GM13976 (cell line): ENCODE measurements around the gene TAL1.
"Not testable (repeated sequence)": the region's sequence is repeated elsewhere in the genome, so short reads cannot be mapped to it uniquely, and the experiment has no call there.

Source experiments
- DNase-seq: peaks from one replicate; pipeline ENCODE4 v3.0.0; 2012; ENCODE audit warnings: low spot score
- in situ Hi-C: fragments of 300-500 bp; cut with MboI; formaldehyde crosslinking; loops from one replicate; pipeline ENCODE4 v1.12.0; 2022; ENCODE audit warnings: low sequenced_read_pairs, mixed read lengths, inconsistent platforms; ENCODE audit not compliant: unreplicated experiment
- TF ChIP-seq, protein P1 (sequence below): IDR thresholded peaks from 2 replicates; pipeline ENCODE4 v1.5.1; 2012; ENCODE audit warnings: borderline replicate concordance, mild to moderate bottlenecking; ENCODE audit not compliant: insufficient read depth; ENCODE audit errors: extremely low read depth, missing control alignments, control extremely low read depth

TAL1 gene

DNA sequence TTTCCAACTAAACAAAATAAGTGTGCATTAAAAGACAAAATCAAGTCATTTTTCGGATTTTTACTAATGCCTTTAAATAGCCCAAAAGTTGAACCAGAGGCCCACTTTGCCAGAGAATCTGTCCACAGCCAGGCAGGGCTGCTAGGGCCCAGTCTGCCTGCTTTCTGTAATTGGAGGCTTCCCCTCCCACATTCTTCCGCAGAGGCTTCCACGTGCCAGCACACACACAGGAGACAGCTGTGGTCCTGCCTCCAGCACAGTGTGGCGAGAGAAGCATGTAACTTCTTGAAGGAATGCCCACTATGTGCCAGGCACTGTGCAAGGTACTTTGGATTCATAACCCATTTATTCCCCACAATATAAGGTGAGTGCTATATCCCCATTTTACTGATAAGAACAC lies 30.8 kb downstream of the TAL1 start:
- in situ Hi-C loops: no loop called here
- no peak for DNase-seq
- TF ChIP-seq, protein P1, sequence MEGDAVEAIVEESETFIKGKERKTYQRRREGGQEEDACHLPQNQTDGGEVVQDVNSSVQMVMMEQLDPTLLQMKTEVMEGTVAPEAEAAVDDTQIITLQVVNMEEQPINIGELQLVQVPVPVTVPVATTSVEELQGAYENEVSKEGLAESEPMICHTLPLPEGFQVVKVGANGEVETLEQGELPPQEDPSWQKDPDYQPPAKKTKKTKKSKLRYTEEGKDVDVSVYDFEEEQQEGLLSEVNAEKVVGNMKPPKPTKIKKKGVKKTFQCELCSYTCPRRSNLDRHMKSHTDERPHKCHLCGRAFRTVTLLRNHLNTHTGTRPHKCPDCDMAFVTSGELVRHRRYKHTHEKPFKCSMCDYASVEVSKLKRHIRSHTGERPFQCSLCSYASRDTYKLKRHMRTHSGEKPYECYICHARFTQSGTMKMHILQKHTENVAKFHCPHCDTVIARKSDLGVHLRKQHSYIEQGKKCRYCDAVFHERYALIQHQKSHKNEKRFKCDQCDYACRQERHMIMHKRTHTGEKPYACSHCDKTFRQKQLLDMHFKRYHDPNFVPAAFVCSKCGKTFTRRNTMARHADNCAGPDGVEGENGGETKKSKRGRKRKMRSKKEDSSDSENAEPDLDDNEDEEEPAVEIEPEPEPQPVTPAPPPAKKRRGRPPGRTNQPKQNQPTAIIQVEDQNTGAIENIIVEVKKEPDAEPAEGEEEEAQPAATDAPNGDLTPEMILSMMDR: no peak

DNA sequence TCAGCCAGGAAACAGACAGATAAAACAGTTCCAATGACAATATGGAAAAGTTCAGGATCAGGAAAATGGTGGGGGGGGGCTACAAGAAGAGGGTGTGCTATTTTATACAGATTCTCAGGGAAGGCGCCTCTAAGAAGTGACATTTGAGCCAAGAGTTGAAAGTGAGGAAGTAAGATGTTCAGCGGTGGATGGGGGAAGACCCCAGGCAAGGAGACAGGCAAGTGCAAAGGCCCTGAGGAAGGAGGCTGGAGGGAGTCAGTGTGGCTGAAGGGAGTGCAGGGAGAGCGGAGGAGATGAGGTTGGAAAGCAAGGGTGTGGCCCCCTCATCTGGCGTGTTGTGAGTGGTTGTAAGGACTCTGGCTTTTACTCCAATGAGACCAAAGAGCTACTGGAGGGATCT lies 33.8 kb downstream of the TAL1 start:
- in situ Hi-C loops: loop anchor here (25.0 kb wide), 1 partner anchor 514 kb away; no protein-coding TSS in a partner anchor
- no peak for DNase-seq
- TF ChIP-seq, protein P1: no peak

DNA sequence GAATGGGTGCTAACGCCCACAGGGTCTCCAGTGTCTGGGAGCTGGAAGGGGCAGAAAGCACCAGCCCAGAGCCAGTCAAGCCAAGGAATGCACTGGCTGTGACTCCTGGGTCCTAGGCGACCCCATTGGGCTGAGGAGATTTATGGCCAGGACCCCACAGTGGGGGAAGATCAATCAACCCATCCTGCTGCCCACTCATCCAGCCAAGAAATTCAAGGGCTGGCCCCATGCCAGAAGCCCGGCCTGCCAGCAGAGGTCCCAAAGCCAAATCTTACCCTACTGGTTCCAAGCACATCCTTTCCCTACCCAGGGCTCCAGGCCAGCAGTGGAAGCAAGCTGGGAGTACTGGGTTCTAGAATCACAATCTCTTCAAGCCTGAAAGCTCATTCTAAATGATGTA lies 35.4 kb downstream of the TAL1 start:
- in situ Hi-C loops: loop anchor here (25.0 kb wide), 1 partner anchor 516 kb away; no protein-coding TSS in a partner anchor
- DNase-seq: no peak
- TF ChIP-seq, protein P1: no peak

GRCh38 chr1:47195981-47196380 lies 36.0 kb downstream of the TAL1 start:
- not testable (repeated sequence) for DNase-seq
- in situ Hi-C loops: loop anchor here (25.0 kb wide), 1 partner anchor 516 kb away; no protein-coding TSS in a partner anchor

DNA sequence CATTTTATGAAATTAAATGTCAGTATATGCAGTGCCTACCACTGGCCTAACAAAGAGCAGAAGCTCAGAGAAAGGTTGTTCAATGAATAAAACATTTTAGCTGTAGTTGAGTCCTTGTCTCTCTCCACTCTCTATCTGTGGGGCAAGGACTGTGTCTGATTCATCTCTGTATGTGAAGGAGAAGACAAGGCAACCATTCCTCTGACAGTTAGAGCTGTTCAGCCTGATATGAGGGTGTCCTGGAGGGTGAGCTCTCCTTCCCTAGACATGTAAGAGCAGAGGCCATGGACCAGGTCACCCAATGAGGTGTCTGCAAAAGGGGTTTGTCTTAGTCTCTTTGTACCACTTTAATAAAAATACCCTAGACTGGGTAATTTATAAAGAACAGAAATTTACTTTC lies 37.7 kb downstream of the TAL1 start:
- in situ Hi-C loops: loop anchor here (25.0 kb wide), 1 partner anchor 518 kb away; no protein-coding TSS in a partner anchor
- no peak for DNase-seq
- TF ChIP-seq, protein P1: no peak

DNA sequence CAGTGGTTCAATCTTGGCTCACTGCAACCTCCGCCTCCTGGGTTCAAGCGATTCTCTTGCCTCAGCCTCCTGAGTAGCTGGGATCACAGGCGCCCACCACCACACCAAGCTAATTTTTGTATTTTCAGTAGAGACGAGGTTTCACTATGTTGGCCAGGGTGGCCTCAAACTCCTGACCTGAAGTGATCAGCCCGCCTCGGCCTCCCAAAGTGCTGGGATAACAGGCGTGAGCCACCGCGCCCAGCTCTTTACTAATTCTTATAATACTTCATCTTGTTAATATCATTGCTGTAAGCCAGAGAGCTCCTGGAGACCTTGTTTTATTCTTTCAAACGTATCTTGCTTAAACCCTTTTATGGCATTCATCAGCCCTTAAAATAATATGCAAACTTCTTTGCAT lies 38.5 kb downstream of the TAL1 start:
- in situ Hi-C loops: loop anchor here (25.0 kb wide), 1 partner anchor 519 kb away; no protein-coding TSS in a partner anchor
- not testable (repeated sequence) for DNase-seq

- TF ChIP-seq, protein P1: peak; percentile 95
- in situ Hi-C loops: loop anchor here (25.0 kb wide), 1 partner anchor 520 kb away; no protein-coding TSS in a partner anchor
- DNase-seq: peak; percentile 77
Measured at GRCh38 chr1:47192458-47193384, 39.3 kb downstream of the TAL1 start.
